Erythroblast (primary cell): Measurements from ENCODE around the gene OR6P1.

Experiments
- GATA1 ChIP-seq: IDR thresholded peaks from 2 replicates; pipeline ENCODE4 v1.6.1; 2011; ENCODE audit warnings: low read depth, mild to moderate bottlenecking, control low read depth, low read length, moderate library complexity
- POLR2A ChIP-seq: IDR thresholded peaks from 2 replicates; pipeline ENCODE4 v1.6.1; 2011; ENCODE audit warnings: mild to moderate bottlenecking, low read length

DNA sequence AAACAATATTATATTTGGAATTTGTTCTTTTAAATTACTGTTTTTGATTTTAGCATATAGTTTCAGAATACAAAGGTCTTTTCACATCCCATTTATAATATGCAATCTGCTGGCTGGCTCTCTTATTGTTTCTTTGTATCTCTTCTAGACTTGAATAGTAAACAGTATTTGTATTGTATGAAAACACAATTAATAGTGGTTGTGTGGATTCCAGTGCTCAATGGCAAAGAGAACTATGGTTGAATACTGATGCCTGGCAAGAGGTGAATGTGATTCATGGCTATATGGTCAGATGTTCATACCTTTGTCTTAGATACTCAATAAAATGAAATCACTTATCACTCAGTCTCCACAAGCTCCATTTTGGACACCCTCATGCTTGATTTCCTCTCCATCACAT lies 53.4 kb downstream of the OR6P1 start:
- TF ChIP-seq POLR2A: no peak
- TF ChIP-seq GATA1: no peak
